Raji (cell line): ENCODE measurements around the gene VIPR1.

Experiments
- POLR2A ChIP-seq: IDR thresholded peaks from 2 replicates; pipeline ENCODE4 v1.6.1; 2011; ENCODE audit warnings: low read depth, low read length, control low read depth; ENCODE audit not compliant: insufficient read depth

VIPR1 gene, protein sequence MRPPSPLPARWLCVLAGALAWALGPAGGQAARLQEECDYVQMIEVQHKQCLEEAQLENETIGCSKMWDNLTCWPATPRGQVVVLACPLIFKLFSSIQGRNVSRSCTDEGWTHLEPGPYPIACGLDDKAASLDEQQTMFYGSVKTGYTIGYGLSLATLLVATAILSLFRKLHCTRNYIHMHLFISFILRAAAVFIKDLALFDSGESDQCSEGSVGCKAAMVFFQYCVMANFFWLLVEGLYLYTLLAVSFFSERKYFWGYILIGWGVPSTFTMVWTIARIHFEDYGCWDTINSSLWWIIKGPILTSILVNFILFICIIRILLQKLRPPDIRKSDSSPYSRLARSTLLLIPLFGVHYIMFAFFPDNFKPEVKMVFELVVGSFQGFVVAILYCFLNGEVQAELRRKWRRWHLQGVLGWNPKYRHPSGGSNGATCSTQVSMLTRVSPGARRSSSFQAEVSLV

DNA sequence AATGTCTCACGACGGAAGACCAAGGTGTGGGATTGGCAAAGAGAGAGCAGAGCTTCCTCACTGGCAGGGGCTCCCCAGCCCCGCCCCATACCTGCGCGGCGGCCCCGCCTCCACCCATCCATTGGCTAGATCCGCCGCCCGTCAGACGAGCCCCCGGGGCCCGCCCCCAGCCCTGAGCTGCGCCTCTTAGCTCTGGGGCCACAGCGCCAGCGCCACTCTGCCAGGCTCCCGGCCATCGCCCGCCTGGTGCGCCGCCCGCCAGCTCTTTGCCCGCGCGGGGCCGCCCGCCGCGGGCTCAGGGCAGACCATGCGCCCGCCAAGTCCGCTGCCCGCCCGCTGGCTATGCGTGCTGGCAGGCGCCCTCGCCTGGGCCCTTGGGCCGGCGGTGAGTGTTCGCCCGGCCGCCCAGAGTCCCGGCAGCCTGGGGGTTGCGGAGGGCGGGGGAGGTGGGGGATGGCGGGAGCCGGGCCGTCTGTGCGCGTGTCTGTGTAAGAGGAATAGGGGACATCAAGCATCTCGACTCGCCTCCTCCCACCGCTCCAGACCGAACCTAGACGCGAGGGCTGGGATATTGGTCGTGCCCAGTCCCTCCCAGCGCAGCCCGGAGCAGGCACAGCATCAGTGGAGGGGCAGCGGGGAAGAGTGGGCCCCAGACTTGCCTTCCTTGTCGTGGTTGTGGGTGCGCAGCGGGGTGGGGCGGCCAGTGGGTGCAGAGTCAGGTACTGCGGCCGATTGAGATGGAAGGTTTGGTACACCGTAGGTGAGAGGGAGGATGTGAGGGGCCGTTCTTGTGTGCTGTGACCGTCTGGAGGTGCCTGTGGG is at the start of gene VIPR1:
TSS of gene VIPR1 (plus strand) at position 215 of the 822 bp plus-strand sequence. CDS start at position 308, 93 bp downstream.
- no peak for TF ChIP-seq POLR2A

DNA sequence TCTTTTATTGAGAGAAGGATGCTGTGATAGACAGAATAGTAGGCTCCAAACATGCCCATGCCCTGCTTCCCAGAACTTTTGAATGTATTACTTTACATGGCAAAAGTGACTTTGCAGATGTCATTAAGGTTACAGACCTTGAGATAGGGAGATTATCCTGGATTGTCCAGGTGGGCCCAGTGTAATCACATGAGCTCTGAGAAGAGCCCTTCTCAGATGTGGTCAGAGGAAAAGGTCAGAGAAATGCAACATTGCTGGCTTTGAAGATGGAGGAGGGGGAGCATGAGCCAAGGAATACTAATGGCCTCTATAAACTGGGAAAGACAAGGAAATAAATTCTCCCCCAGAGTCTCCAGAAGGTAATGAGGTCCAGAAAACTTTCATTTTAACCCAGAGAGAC is 46.2 kb upstream of the VIPR1 start:
- no peak for TF ChIP-seq POLR2A

DNA sequence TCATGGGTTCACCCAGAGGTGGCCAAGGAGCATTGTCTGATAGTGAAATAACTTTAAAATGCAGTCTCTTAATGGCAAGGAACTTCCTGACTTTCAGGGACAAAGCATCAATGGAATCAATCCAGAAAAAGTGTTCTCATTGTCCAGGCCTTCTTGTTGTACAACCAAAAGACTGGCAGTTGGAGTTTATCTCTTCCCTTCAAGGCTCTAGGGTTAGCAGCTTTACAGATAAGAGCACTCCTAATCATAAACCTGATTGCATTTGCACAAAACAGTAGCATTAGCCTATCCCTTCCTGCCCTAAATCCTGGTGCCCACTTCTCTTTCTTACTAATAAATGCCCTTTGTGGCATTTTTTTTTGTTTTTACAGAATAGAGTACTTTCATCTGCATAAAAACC is 43.3 kb upstream of the VIPR1 start:
- TF ChIP-seq POLR2A: no peak

DNA sequence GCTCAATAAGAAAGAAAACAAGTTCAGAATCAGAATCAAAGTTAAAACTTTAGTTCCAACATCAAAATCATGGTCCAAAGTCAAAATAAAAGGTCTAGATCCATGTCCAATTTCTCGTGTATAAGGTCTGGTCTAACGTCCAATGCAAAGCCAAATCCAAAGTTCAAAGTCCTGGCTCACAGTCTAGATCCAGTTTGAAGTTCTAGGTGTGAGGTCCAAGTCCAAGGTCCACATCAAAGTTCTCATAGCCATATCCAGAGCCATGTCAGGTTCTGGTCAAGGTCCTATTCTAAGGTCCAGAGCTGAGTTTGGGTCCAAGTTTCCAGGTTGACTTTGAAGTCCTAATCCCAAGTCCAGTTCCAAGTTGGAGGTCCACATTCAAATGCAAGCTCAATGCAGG is 40.7 kb upstream of the VIPR1 start:
- TF ChIP-seq POLR2A: no peak

DNA sequence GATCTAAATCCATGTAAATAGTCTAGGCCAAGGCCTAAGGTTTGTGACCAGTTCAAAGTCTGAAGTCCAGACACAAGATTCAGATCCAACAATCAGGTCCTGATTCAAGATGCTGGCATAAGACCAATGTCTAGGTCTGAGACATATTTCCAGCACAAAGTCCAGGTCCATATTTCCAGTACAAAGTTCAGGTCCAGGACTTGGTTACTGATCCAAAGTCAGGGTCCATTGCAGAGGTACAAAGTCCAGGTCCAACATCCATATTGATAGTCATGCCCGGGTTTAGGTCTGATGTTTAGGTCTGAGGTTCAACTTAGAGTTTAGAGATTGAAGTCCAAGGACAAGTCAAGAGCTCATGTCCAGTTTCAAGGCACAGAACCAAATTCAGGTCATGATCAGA is 39.4 kb upstream of the VIPR1 start:
- no peak for TF ChIP-seq POLR2A

DNA sequence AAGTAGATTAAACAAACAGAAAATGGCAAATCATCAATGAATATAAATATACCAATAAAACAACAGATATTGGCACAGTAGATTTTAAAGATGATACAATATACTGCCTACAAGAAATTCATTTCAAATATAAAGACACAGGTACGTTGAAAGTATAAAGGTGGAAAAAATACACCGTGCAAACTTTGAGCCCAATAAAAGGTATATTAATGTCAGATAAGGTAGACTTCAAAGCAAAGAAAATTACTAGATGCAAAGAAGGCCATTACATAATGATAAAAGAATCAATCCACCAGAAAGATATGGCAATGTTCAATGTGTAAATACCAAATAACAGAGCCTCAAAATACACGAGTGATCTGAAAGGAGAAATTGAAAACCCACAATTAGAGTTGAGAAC is 34.3 kb upstream of the VIPR1 start:
- TF ChIP-seq POLR2A: no peak

DNA sequence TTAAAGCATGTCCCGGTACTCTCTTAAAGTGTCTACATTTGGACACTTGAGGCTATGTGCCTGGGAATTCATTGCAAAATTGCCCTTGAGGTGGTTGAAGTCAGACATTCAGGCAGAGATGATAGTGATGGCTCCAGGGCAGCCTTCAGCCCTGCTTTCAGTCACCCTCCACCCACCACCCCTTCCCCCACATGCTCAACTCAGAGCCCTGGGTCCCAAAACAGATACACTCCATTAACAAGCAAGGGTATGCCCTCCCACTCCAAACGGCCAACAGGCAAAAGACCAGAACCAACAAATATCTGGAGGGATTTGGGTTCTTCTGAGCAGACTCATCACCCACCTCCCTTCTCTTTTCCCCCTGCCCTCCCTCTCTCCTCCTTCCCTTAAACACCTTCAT is 29.9 kb upstream of the VIPR1 start:
- no peak for TF ChIP-seq POLR2A

DNA sequence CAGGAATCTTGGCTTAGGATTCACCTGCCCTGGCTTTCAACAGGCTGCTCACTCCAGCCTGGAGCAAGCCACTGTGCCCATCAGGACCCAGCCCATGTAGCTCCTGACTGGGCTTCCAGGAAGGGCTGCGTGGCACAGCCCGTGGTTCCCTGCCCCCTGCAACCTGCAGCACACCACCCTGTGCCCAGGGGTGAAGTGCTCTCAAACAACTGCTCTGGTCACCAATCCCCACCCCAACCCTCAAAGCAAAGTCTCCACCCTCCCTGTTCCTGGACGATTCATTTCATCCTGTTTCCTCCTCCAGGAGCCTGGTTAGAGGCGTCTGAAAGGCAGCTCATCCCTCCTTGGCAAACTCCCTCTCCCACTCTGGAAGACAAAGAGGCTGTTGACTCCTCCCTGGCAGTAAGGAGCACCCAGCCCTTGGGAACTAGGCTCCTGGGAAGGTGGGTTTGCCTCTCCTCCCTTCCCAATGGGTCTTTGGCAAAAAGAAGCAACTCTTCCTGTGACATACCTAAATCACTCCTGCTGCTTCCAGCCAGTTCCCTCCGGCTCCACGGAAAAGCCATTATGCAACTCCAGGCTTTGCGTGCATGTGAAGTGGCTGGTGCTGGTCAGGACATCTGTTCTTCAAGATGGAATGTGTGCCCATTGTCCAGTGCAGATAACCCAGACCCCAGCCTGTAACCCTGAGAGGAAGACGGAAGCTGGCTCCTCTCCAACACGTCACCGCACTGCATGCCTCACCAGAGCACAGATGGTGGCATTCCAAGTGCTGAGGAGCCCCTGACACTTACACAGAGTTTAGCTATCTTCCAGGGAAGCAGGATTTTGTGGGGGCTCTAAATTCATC is 29.1 kb upstream of the VIPR1 start:
- no peak for TF ChIP-seq POLR2A

DNA sequence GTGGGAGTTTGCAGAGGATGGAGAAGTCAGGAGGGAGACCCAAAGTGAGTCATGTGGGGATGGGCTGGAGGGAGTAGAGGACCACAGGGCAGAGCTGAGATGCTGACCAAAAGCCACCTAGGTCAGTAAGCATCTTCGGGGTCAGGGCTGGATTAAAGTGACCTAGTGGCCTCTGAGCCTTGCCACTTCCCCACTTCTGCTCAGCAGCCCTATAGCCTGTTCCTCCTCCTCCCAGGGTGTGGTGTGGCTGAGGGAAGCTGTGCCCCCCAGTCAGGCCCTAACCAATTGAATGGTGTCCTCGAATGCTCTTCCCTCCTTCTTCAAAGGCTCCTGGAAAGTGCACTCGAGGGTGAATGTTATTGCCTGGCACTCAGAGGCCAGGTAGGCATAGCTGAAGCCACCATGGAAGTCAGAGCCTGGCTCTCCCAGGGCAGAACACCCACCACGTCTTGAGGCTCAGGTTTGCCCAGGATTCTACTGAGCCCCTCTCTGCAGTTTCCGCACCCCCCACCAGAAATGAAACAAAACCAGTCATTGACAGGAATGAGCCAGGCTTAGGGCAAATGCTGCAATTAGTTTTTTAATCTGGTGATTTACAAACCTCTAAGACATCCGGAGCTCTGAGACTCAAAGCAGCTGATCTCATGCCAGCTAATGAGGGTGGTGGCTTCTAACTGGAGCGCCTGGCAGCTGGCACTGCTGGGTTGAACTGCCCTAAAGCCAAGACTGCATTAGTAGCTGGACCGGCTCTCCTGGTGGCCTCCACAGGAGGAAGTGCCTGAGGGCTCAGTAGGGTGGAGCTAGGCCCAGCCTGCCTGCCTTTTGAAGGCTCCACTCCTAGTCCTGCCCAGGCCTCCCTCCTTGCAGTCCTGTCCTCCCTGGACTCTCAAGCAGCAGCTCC is 26.0 kb upstream of the VIPR1 start:
- no peak for TF ChIP-seq POLR2A

DNA sequence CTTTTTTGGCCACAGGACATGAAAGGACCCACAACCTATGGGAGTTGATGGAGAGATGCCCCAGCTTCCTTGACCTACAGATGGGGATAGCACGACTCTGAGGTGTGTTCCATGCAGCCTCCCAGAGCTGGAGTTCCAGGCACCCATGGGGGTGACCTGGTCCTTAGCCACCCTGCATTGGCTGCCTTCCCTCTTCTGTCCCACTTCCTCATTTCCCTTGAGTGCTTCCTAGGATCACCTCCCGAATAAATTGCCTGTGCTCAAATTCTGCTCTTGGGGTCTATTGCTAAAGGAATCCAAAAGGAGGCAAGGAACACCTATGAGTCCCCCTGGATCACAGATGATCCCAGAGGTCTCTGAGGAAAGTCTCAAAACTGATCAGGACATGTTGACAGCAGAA is 24.7 kb upstream of the VIPR1 start:
- TF ChIP-seq POLR2A: no peak

DNA sequence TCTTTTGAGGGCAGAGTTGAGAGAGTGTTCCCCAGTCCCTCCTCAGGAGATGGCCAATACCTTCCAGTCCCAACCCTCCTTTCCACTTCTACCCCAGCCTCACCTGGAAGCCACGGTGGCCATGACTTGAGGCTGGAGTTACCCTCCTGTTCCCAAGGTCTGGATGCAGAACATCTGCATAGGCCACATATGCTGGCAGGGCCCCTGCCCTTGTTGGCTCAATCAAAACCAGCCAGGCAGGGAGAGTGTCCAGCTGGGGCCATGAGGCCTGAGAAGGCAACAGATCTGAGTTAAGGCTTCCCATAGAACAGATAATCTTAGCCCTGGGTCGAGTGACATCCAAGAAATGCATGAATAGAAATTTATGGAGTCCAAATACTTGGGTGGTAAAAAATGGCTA is 23.6 kb upstream of the VIPR1 start:
- TF ChIP-seq POLR2A: no peak

DNA sequence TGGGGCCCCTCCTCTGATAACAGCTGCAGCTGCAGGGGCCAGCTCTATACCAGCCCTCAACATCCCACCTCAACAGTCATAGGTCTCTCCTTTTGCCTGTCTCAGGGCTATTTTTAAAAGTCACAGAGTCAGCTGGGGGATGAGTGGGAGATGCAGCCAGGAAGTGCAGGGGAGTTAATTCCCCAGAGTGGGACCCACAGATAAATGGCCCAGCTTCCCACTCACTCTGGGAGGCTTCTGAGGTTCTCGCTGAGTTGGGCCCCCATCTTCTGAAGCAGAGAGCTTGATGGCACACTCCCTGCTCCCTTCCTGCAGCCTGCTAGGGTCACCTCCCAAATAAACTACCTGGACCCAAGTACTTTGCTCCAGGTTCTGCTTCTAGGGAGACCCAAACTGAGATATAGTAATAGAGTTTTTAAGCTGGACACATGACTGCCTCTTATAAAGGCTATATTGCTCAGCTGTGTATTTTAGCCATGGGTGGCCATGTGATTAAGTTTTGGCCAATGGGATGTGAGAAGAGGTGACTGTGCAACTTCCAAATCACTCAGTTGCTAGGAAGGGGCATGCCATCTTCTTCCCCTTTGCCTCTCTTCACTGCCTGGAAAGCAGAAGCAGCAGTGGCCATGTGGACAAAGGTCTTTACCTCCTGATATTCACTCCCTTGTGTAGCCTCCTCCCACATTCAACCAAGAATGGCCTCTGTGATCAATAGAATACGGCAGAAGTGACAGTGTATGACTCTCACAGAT is 15.5 kb upstream of the VIPR1 start:
- TF ChIP-seq POLR2A: no peak

DNA sequence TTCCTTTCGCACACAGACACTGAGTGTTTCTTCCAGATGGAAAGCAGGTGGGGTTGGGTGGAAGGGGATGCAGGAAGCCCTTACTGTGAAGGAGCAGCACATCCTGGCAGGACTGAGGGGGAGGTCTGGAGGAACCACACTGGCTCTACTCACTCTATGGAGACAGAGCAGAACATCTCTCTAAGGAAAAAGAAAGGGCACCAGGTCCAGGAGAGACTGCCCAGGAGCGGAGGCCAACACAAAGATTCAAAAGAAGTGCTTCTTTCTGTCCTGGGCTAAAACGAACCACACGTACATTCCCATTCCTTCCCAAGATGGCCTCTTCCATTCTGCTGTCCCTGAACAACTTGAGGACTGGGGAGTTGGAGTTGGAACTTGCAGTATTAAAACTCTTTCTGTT is 13.8 kb upstream of the VIPR1 start:
- TF ChIP-seq POLR2A: no peak
